CD4-positive, alpha-beta T cell (primary cell): Measurements from ENCODE around the gene PLIN4. TPM values are rescaled to one million over a fixed set of nuclear protein-coding genes. Genes with fewer than 3 reads are reported as not detected.

Experiments
- ATAC-seq: fragments of 200-7000 bp; cut with Tn5 transposase; one replicate; pipeline ENCODE4 v1.10.0; 2022; ENCODE audit warnings: mild to moderate bottlenecking; ENCODE audit not compliant: poor library complexity
- CTCF ChIA-PET: fragments of 350-600 bp; sonication (Branson Sonifier 250); formaldehyde crosslinking; loops from one replicate; lab custom pipeline; 2021; ENCODE audit warnings: antibody characterized with exemption, inconsistent platforms; lab: Charles Lee
- POLR2A ChIA-PET: fragments of 350-600 bp; sonication (Branson Sonifier 250); formaldehyde crosslinking; loops from one replicate; lab custom pipeline; 2021; ENCODE audit warnings: antibody characterized with exemption, inconsistent platforms; lab: Charles Lee
- DNase-seq, 14 experiments: peaks; one replicate each; pipeline ENCODE4 v3.0.0-alpha.2; 2013 to 2020; ENCODE audit warnings: mixed read lengths in 2 of 14
- H3K27ac ChIP-seq, 2 donors: one replicate each; pipeline versions ENCODE4 v1.5.1 to v1.7.0; 2013; ENCODE audit warnings: low read length in 2 of 2, low read depth in 1 of 2, mild to moderate bottlenecking in 1 of 2
- H3K27me3 ChIP-seq, 2 experiments: 1 replicate in 1 of 2; 2 replicates in 1 of 2; pipeline versions ENCODE4 v1.6.1 to v1.7.0; 2013; ENCODE audit warnings: low read length in 2 of 2, control low read depth in 1 of 2, mild to moderate bottlenecking in 1 of 2, moderate library complexity in 1 of 2; ENCODE audit not compliant: insufficient read depth in 2 of 2, control insufficient read depth in 1 of 2
- H3K36me3 ChIP-seq: one replicate; pipeline ENCODE4 v1.6.1; 2013; ENCODE audit warnings: low read length, control low read depth; ENCODE audit not compliant: insufficient read depth
- H3K4me1 ChIP-seq: one replicate; pipeline ENCODE4 v1.6.1; 2013; ENCODE audit warnings: low read length, control low read depth; ENCODE audit not compliant: insufficient read depth
- H3K4me3 ChIP-seq: one replicate; pipeline ENCODE4 v1.5.1; 2013; ENCODE audit warnings: mild to moderate bottlenecking, low read length, moderate library complexity
- H3K9me3 ChIP-seq, 2 experiments: 1 replicate in 1 of 2; 2 replicates in 1 of 2; pipeline versions ENCODE4 v1.6.1 to v1.7.0; 2013; ENCODE audit warnings: low read length in 2 of 2, mild to moderate bottlenecking in 2 of 2, control low read depth in 1 of 2, moderate library complexity in 1 of 2; ENCODE audit not compliant: control insufficient read depth in 1 of 2, insufficient read depth in 1 of 2
- H3K27ac Mint-ChIP-seq: one replicate; pipeline ENCODE4 v1.8.0; 2020; ENCODE audit warnings: mixed read lengths
- H3K27me3 Mint-ChIP-seq: one replicate; pipeline ENCODE4 v1.8.0; 2021; ENCODE audit warnings: mixed read lengths
- H3K36me3 Mint-ChIP-seq: one replicate; pipeline ENCODE4 v1.8.0; 2021; ENCODE audit warnings: low read depth, mixed read lengths
- H3K4me1 Mint-ChIP-seq: one replicate; pipeline ENCODE4 v1.8.0; 2021; ENCODE audit warnings: low read depth, mixed read lengths
- H3K4me3 Mint-ChIP-seq: one replicate; pipeline ENCODE4 v1.8.0; 2020; ENCODE audit warnings: mild to moderate bottlenecking, mixed read lengths
- H3K9me3 Mint-ChIP-seq: one replicate; pipeline ENCODE4 v1.8.0; 2020; ENCODE audit warnings: mixed read lengths
- intact Hi-C, 2 experiments: fragments of 100-400 bp; cut with DNase I in 1 of 2; cut with micrococcal nuclease in 1 of 2; formaldehyde crosslinking; loops; one replicate each; pipeline versions ENCODE4 v1.15.1 to v1.9.0; 2023 to 2025; cut with DNase I, micrococcal nuclease
- total RNA-seq, 174 experiments: library from RNA in 2 of 174; stranded (reverse) in 2 of 174; gene quantifications; one replicate each; pipeline ENCODE4 v1.2.3 and lab custom pipeline; 2021 to 2026
- TF ChIP-seq, protein P1 (sequence below): fragments of 200-600 bp; IDR thresholded peaks from one replicate; pipeline ENCODE4 v1.8.0; 2022; ENCODE audit warnings: antibody characterized with exemption, mild to moderate bottlenecking

Gene PLIN4
- total RNA-seq, 2 experiments from 2014 or later = not detected

DNA sequence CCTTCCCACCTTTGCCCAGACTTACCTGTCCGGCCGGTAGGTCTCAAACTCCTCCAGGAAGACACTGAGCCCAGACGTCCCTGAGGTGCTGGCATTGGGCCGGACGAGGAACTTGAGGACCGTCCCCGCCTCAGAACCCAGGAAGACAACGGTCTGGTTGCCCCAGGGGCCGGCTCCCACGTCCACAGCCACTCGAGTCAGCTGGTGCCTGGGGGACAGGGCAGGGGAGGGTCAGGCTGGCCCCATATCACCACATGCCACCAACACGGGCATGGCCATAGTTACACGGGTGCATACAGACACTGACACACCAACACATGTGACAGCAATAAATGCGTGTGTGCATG lies 29.9 kb upstream of the PLIN4 start:
- intact Hi-C loops = no loop called here
- ChIA-PET CTCF (no interaction called here), POLR2A (no interaction called here)
- no peaks in the 10 kb centered on the region for H3K27me3 ChIP-seq
- Mint-ChIP-seq H3K27me3 (peaks cover 9% of the 10 kb centered on the region), H3K27ac (no peak overlapping the region), H3K4me3 (no peak overlapping the region), H3K4me1 (no peaks in the 10 kb centered on the region), H3K36me3 (no peaks in the 10 kb centered on the region), H3K9me3 (no peaks in the 10 kb centered on the region)
- peaks cover 0 to 8% of the 10 kb centered on the region in 2 experiments for H3K9me3 ChIP-seq
- H3K36me3 ChIP-seq = no peaks in the 10 kb centered on the region
- H3K4me1 ChIP-seq = no peaks in the 10 kb centered on the region
- no peak overlapping the region for H3K27ac ChIP-seq
- ATAC-seq (no peak), DNase-seq (no peak)
- TF ChIP-seq, protein P1, sequence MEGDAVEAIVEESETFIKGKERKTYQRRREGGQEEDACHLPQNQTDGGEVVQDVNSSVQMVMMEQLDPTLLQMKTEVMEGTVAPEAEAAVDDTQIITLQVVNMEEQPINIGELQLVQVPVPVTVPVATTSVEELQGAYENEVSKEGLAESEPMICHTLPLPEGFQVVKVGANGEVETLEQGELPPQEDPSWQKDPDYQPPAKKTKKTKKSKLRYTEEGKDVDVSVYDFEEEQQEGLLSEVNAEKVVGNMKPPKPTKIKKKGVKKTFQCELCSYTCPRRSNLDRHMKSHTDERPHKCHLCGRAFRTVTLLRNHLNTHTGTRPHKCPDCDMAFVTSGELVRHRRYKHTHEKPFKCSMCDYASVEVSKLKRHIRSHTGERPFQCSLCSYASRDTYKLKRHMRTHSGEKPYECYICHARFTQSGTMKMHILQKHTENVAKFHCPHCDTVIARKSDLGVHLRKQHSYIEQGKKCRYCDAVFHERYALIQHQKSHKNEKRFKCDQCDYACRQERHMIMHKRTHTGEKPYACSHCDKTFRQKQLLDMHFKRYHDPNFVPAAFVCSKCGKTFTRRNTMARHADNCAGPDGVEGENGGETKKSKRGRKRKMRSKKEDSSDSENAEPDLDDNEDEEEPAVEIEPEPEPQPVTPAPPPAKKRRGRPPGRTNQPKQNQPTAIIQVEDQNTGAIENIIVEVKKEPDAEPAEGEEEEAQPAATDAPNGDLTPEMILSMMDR = no peak
- no peak overlapping the region for H3K4me3 ChIP-seq

DNA sequence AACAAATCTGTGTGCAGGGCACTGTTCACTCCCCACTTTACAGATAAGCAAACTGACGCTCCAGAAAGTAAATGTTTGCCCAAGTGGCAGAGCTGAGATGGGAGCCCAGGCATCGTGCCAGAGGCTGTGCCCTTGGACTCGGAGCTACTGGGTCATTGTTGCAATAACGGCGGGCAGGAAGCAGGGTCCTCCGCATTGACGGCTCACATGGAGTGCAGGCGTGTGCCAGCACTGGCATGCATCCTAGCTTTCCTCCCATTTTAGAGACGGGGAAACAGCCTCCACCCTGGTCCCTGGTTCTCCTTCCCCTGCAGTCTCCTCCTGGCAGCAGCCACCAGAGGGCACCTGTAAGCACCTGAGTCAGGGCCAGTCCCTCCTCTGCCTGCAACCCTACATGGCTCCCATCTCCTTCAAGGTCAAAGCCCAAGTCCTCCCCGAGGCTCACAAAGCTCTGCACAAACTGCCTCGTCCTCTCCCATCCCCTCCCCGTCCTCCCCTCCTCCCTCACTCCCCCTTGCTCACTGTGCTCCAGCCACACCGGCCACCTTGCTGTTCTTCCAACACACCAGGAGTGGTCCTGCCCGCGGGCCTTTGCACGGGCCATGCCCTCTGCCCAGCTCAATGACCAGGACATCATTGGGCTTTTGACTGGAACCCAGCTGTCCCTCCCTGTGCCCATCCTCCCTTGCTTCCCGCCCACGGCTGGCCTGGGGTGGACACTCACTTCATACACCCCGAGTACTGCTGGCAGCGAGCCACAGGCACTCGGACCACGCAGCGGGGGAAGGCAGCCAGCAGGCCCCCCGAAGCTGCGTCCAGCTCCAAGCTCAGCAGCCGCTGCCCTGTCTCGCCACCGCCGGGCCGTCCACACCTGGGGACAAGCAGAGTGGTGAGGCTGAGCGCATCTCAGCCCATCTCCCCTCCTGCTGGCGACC lies 29.3 kb upstream of the PLIN4 start:
- Histone ChIP-seq H3K4me1 (no peaks in the 10 kb centered on the region), H3K9me3 (peaks cover 0 to 8% of the 10 kb centered on the region in 2 experiments), H3K36me3 (no peaks in the 10 kb centered on the region), H3K4me3 (no peak overlapping the region), H3K27ac (no peak overlapping the region), H3K27me3 (no peaks in the 10 kb centered on the region)
- H3K4me1 Mint-ChIP-seq = no peaks in the 10 kb centered on the region
- TF ChIP-seq, protein P1 = no peak
- H3K27ac Mint-ChIP-seq = no peak overlapping the region
- no peak overlapping the region for H3K4me3 Mint-ChIP-seq
- H3K36me3 Mint-ChIP-seq = no peaks in the 10 kb centered on the region
- intact Hi-C loops = no loop called here
- CTCF ChIA-PET = no interaction called here
- DNase-seq (peak in 3 of 14 experiments; percentile 12 to 37 (median 30)), ATAC-seq (no peak)
- no peaks in the 10 kb centered on the region for H3K9me3 Mint-ChIP-seq
- H3K27me3 Mint-ChIP-seq = peaks cover 5% of the 10 kb centered on the region
- POLR2A ChIA-PET = no interaction called here

DNA sequence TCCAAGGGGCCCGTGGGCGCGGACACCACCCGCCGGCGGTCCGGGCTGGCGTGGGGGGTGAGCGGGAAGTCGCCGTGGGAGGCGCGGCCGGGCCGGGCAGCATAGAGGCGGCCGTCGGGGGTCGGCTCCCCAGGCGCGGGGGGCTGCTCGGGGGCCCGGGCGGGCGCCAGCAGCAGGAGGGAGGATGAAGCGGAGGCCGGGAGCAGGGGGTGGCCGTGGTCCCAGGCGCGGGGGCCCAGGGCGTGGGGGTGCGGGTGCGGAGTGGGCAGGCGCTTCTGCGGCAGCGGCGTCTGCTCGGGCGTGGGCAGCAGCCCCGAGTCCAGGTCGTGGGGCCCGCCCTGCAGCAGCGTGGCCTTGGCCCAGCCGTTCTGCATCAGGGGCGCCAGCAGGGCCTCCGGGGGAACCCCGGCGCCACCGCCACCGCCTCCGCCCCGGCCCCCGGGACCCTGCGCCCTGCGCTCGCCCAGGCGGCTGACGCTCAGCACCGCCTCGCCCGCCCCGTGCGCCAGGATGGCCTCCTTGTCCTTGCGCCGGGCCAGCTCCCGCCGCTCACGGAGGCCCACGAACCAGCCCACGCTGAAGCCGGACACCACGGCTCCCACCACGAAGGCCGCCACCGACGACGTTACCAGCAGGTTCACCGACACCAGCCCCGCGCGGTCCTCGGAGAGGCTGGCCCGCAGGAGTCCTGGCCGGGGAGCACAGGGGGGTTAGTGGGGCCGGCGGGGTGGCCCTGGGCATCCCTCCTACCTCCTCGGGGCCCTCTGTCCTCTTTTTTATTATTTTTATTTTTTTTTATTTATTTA lies 25.8 kb upstream of the PLIN4 start:
- H3K9me3 Mint-ChIP-seq = no peaks in the 10 kb centered on the region
- Histone ChIP-seq H3K27ac (no peak overlapping the region), H3K4me1 (peaks cover 7% of the 10 kb centered on the region), H3K36me3 (no peaks in the 10 kb centered on the region), H3K4me3 (no peak overlapping the region), H3K27me3 (peaks cover 5 to 9% of the 10 kb centered on the region in 2 experiments), H3K9me3 (peaks cover 0 to 20% of the 10 kb centered on the region in 2 experiments)
- POLR2A ChIA-PET = no interaction called here
- H3K27ac Mint-ChIP-seq = no peak overlapping the region
- no peak overlapping the region for H3K4me3 Mint-ChIP-seq
- ATAC-seq (no peak), DNase-seq (no peak)
- no peaks in the 10 kb centered on the region for H3K4me1 Mint-ChIP-seq
- TF ChIP-seq, protein P1 = no peak
- intact Hi-C loops = no loop called here
- no peaks in the 10 kb centered on the region for H3K36me3 Mint-ChIP-seq
- H3K27me3 Mint-ChIP-seq = peaks cover 21% of the 10 kb centered on the region
- CTCF ChIA-PET = no interaction called here
